GM08714 (cell line): Measurements from ENCODE around the gene ZMIZ1.

ENCODE experiments used
- H3K4me3 ChIP-seq: fragments of 200-500 bp; sonication (Bioruptor generic); 2 replicates; pipeline ENCODE4 v1.5.1; 2014; ENCODE audit warnings: mild to moderate bottlenecking, low read length, inconsistent platforms
- ZNF274 ChIP-seq: IDR thresholded peaks from 2 replicates; pipeline ENCODE4 v1.6.1; 2012; ENCODE audit warnings: mild to moderate bottlenecking, low read depth, low read length

The ZMIZ1 gene

GRCh38 chr10:79108728-79109127, 40.0 kb downstream of the ZMIZ1 start:
- no peak for TF ChIP-seq ZNF274

DNA sequence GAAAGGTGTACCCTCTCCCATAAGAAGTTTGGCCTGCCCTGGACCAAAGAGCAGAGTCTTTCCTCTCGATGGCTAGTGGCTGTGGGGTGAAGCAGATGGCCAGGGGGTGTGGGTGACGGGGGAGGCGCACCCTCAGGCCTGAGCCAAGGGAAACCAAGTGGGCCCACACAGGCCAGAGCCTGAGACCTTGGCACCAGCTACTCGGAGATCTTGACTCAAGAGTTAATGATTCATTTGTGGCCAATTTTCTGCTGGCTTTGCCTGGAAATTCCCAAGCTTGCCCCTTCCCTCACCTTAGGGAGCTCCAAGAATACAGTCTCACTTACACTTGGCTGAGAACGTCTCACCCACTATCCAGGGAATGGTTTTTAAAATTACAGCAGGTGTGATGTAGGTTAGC, 42.7 kb downstream of the ZMIZ1 start:
- TF ChIP-seq ZNF274: no peak
- H3K4me3 ChIP-seq: no peak overlapping the region

More at GRCh38 chr10:79108728-79109127, 40.0 kb downstream of the ZMIZ1 start:
- H3K4me3 ChIP-seq: no peak overlapping the region

- H3K4me3 ChIP-seq: no peak overlapping the region
- no peak for TF ChIP-seq ZNF274
These were observed 43.3 kb downstream of the ZMIZ1 start for GRCh38 chr10:79111846-79112614.

- H3K4me3 ChIP-seq: no peak overlapping the region
- no peak for TF ChIP-seq ZNF274
These were observed 44.2 kb downstream of the ZMIZ1 start for GRCh38 chr10:79112881-79113431.

DNA sequence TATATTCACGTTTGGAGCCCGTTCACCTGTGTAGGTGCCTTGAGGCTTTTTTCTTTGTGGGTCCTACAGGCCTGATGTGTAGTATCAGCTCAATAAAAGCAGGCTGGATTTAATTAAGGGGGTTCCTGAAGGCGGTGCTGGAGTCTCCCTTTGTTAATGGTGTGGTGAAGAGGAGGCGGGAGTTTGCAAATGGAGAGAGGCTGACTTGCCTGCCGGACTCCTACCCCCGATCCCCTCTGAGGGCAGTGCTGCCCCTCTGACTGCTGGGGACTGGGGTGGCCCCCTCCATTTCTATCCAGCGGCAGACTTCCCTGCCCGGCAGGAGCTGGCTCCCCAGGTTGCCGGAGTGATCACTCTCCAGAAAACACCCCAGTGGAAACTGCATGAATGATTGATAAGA, 45.1 kb downstream of the ZMIZ1 start:
- H3K4me3 ChIP-seq: no peak overlapping the region
- TF ChIP-seq ZNF274: no peak

DNA sequence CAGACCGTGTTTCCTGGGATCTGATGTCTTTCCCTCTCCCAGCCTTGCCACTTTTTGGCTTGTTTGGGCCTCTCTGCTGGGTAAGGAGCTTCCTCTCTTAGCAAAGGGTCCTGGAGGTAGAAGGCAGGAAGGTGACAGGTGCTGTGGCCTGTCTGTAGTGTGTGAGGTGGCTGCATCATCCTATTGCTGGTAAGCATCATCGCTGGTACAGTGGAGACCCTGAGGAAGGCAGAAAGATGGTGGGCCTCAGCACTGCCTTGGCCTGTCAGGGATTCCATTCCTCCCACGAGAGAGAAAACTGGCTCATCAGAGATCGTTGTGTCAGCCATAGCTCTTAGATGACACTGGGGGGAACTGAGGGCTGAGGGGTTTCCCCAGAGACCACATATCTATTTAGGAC, 46.5 kb downstream of the ZMIZ1 start:
- TF ChIP-seq ZNF274: no peak
- H3K4me3 ChIP-seq: no peak overlapping the region

- no peak overlapping the region for H3K4me3 ChIP-seq
- no peak for TF ChIP-seq ZNF274
These were observed 47.6 kb downstream of the ZMIZ1 start for GRCh38 chr10:79116368-79116767.

DNA sequence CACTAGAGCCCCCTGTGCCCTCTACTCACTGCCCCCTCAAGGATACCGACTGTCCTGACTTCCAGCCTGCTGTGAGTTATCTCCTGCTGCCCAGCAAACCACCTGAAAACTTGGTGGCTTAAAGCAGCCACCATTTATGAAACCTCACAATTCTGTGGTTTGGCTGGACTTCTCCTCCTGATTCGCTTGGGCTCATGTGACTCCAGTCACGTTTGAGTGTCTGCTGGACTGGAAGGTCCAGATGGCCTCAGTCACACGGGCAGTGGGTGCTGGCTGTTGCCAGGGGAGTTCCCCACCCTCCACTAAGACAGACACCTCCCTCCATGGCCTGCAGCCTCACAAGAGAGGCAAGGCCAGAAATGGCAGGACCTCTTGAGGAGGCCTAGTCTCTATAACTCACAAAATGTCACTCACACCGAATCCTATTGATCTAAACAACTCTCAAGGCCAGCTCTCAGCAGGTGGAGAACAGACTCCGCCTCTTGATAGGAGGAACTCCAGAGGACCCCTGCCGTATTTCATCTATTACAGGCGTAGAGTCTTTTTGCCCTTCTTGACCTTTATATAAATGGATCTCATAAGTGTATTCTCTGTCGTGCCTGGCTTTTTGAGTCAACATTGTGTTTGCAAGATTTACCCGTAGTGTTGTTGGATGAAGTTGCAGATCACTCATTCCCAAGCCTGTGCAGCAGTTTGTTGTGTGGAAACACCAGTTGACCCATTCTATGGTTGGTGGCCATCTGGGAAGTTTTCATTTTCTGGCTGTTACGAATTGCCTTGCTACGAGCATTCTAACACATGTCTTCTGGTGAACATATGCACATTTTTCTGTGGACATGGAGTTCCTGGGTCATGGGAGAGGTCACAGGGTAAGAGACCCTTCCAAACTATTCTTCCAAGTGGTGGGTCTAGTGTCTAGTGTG, 48.3 kb downstream of the ZMIZ1 start:
- H3K4me3 ChIP-seq: no peak overlapping the region
- no peak for TF ChIP-seq ZNF274

- no peak overlapping the region for H3K4me3 ChIP-seq
- TF ChIP-seq ZNF274: no peak
These were observed 49.8 kb downstream of the ZMIZ1 start for GRCh38 chr10:79118286-79119202.

DNA sequence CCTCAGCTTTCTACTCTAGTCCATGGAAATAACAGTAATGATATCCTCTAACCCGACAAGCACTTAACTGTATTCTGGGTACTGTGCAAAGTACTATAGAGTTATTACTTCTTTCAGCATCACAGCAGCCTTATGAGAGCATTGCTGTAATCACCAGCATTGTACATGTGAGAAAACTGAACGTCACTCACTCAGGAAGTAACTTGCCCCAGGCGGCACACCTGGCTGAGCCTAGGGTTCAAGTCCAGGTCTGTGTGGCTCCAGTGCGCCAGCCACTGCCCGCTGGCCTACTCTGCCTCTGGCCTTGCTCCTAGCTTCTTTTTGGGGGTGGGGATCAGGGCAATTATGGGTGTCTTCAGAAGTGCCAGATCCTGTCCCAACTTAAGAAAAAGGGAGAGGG, 50.5 kb downstream of the ZMIZ1 start:
- no peak overlapping the region for H3K4me3 ChIP-seq
- no peak for TF ChIP-seq ZNF274

DNA sequence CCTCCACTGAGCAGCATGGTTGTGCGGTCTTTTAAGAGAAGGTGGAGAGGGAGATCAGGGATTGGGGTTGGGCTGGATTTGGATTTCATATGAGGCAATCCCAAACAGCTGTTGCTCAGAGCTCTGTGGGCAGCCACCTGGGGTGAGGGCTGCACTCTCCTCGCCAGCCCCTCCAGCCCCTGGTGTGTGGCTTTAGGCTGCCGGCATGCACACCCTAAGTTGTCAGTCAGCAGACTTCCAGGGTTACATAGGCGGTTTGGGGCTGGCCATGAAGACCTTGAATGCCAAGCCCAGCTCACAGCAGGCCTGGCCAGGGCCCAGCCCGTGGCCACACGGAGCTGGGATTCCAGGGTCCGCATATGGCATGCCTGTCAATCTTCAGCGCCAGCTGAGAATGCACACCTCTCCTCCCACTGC, 54.8 kb downstream of the ZMIZ1 start:
- H3K4me3 ChIP-seq: no peak overlapping the region
- no peak for TF ChIP-seq ZNF274

- H3K4me3 ChIP-seq: no peak overlapping the region
- TF ChIP-seq ZNF274: no peak
These were observed 55.3 kb downstream of the ZMIZ1 start for GRCh38 chr10:79124066-79124465.

DNA sequence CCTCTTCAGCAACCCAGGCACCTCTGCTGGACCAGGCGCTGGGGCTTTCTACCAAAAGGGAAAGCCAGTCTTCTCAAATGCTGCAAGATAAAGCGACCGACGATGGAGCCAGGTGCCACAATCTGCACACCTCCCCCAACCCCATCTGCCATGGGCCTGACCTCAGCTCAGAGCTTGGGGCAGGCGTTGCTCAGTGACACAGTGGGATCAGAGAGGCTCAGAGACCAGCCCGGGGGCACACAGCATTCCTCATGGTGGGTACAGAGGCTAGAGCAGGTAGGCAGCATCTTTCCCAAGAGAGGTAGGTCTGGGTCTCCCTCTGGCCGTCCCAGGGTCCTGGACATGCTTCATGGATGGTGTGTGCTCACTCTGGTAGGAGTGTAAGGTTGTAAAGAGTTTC, 56.3 kb downstream of the ZMIZ1 start:
- no peak for TF ChIP-seq ZNF274
- H3K4me3 ChIP-seq: no peak overlapping the region
